CD4-positive, alpha-beta T cell treated with Interleukin-17A for 4 hours (primary cell): ENCODE results near the gene PCNP.
A peak's percentile ranks its signal among the peaks of the same experiment; 100 is the strongest.
"Not testable (repeated sequence)": the region's sequence is repeated elsewhere in the genome, so short reads cannot be mapped to it uniquely, and the experiment has no call there.

Experiments used
- DNase-seq: peaks from one replicate; pipeline ENCODE4 v3.0.0-alpha.2; 2020; ENCODE audit warnings: mixed read lengths

PCNP gene

GRCh38 chr3:101634591-101635196, 60.7 kb downstream of the PCNP start:
- no peak for DNase-seq

- DNase-seq, result no peak
Measured at GRCh38 chr3:101635345-101635744, 61.4 kb downstream of the PCNP start.

- peak; percentile 76 for DNase-seq
Measured at GRCh38 chr3:101635954-101636798, 62.2 kb downstream of the PCNP start.

- DNase-seq, result no peak
Measured at GRCh38 chr3:101637451-101637850, 63.5 kb downstream of the PCNP start.

- no peak for DNase-seq
Measured at GRCh38 chr3:101638261-101638745, 64.3 kb downstream of the PCNP start.

GRCh38 chr3:101639280-101639963, 65.4 kb downstream of the PCNP start:
- DNase-seq, result no peak

GRCh38 chr3:101640256-101640655, 66.3 kb downstream of the PCNP start:
- no peak for DNase-seq

- not testable (repeated sequence) for DNase-seq
Measured at GRCh38 chr3:101641397-101642115, 67.6 kb downstream of the PCNP start.

GRCh38 chr3:101642441-101642840, 68.5 kb downstream of the PCNP start:
- no peak for DNase-seq

- DNase-seq, result no peak
Measured at GRCh38 chr3:101643009-101643844, 69.2 kb downstream of the PCNP start.
